PC-3 (cell line): ENCODE data around the gene ZNF469. TPM values are rescaled to one million over a fixed set of nuclear protein-coding genes. Genes with fewer than 3 reads are reported as not detected.

Source experiments
- ATAC-seq: fragments of 200-7000 bp; cut with Tn5 transposase; 2 replicates; pipeline ENCODE4 v1.9.1; 2020; ENCODE audit warnings: mild to moderate bottlenecking, moderate library complexity
- BruUV-seq: library from RNA; stranded (reverse); fragments of 400-500 nt; replicated peaks from 2 replicates; lab custom pipeline; 2021; lab: Mats Ljungman, UMichigan
- CTCF ChIA-PET: fragments of 300-600 bp; sonication (Branson Sonifier 250); formaldehyde crosslinking; loops from one replicate; lab custom pipeline; 2022; ENCODE audit warnings: antibody characterized with exemption; lab: Charles Lee
- POLR2A ChIA-PET: fragments of 300-600 bp; sonication (Branson Sonifier 250); formaldehyde crosslinking; loops from one replicate; lab custom pipeline; 2022; ENCODE audit warnings: antibody characterized with exemption; ENCODE audit not compliant: unreplicated experiment; lab: Charles Lee
- DNase-seq: peaks from one replicate; pipeline ENCODE4 v3.0.0-alpha.2; 2015
- H2AFZ ChIP-seq: fragments of 300-600 bp; sonication (generic); 2 replicates; pipeline ENCODE4 v1.6.0; 2016; ENCODE audit warnings: antibody characterized with exemption, low read length
- H3F3A ChIP-seq: fragments of 300-600 bp; sonication (generic); one replicate; pipeline ENCODE4 v1.6.0; 2017; ENCODE audit warnings: antibody characterized with exemption, low read length, control low read depth, mild to moderate bottlenecking; ENCODE audit not compliant: unreplicated experiment
- H3K27ac ChIP-seq: fragments of 300-600 bp; sonication (generic); 2 replicates; pipeline ENCODE4 v1.5.1; 2016; ENCODE audit warnings: mild to moderate bottlenecking, low read length
- H3K27me3 ChIP-seq: fragments of 300-600 bp; sonication (generic); 2 replicates; pipeline ENCODE4 v1.6.1; 2016; ENCODE audit warnings: low read length, mixed read lengths
- H3K36me3 ChIP-seq: fragments of 300-600 bp; sonication (generic); 2 replicates; pipeline ENCODE4 v1.6.1; 2016; ENCODE audit warnings: low read depth, mixed run types, low read length, mixed read lengths
- H3K4me1 ChIP-seq: fragments of 300-600 bp; sonication (generic); 2 replicates; pipeline ENCODE4 v1.5.1; 2016; ENCODE audit warnings: low read length; ENCODE audit not compliant: insufficient read depth
- H3K4me2 ChIP-seq: fragments of 300-600 bp; sonication (generic); 2 replicates; pipeline ENCODE4 v1.6.0; 2016; ENCODE audit warnings: low read length
- H3K4me3 ChIP-seq: fragments of 300-600 bp; sonication (generic); 2 replicates; pipeline ENCODE4 v1.5.1; 2016; ENCODE audit warnings: mild to moderate bottlenecking, low read length, mixed read lengths
- H3K79me2 ChIP-seq: fragments of 300-600 bp; sonication (generic); 2 replicates; pipeline ENCODE4 v1.6.1; 2017; ENCODE audit warnings: low read length, mixed read lengths
- H3K9ac ChIP-seq: fragments of 300-600 bp; sonication (generic); 2 replicates; pipeline ENCODE4 v1.6.0; 2016; ENCODE audit warnings: mild to moderate bottlenecking, low read length
- H3K9me2 ChIP-seq: fragments of 300-600 bp; sonication (generic); replicated peaks from 2 replicates; pipeline ENCODE4 v1.6.1; 2016; ENCODE audit warnings: mixed run types, low read length, mixed read lengths
- H3K9me3 ChIP-seq: fragments of 300-600 bp; sonication (generic); 2 replicates; pipeline ENCODE4 v1.6.1; 2016; ENCODE audit warnings: low read length, mixed read lengths
- H4K20me1 ChIP-seq: fragments of 300-600 bp; sonication (generic); 2 replicates; pipeline ENCODE4 v1.6.1; 2016; ENCODE audit warnings: low read length, mixed read lengths
- CTCF ChIP-seq: fragments of 300-600 bp; sonication (generic); conservative IDR thresholded peaks from 2 replicates; pipeline ENCODE4 v1.5.1; 2017; ENCODE audit warnings: antibody characterized with exemption, low read depth, mild to moderate bottlenecking, low read length
- EZH2 ChIP-seq: fragments of 300-600 bp; sonication (generic); IDR thresholded peaks from one replicate; pipeline ENCODE4 v1.6.1; 2017; ENCODE audit warnings: antibody characterized with exemption, mild to moderate bottlenecking, low read length; ENCODE audit not compliant: unreplicated experiment
- EZH2phosphoT487 ChIP-seq: fragments of 300-600 bp; sonication (generic); IDR thresholded peaks from 2 replicates; pipeline ENCODE4 v1.6.1; 2018; ENCODE audit warnings: mild to moderate bottlenecking, antibody characterized with exemption, low read length, borderline replicate concordance
- intact Hi-C: fragments of 100-400 bp; cut with micrococcal nuclease; formaldehyde crosslinking; loops from 2 replicates; pipeline ENCODE4 v1.9.0; 2023
- total RNA-seq: library from RNA; depleted of rRNA; stranded (reverse); fragments of >200 nt; gene quantifications from 2 replicates; pipeline ENCODE4 v1.2.3, GENCODE V29; 2014; rRNA removed

The ZNF469 gene
- total RNA-seq, 1 experiment from 2014 or later, result 3.1 TPM

- no peaks in the 10 kb centered on the region for H3K9me2 ChIP-seq
- no peaks in the 10 kb centered on the region for H3K9me3 ChIP-seq
- no peak overlapping the region for H3K4me3 ChIP-seq
- no peaks in the 10 kb centered on the region for H3K36me3 ChIP-seq
- H3K27ac ChIP-seq, result no peak overlapping the region
- ChIA-PET CTCF (no interaction called here), POLR2A (no interaction called here)
- no peaks in the 10 kb centered on the region for H4K20me1 ChIP-seq
- intact Hi-C loops, result no loop called here
- no peak for DNase-seq
- H3K4me2 ChIP-seq, result no peak overlapping the region
- H3F3A ChIP-seq, result no peaks in the 10 kb centered on the region
- TF ChIP-seq CTCF (no peak), EZH2phosphoT487 (no peak), EZH2 (no peak)
- H3K4me1 ChIP-seq, result no peaks in the 10 kb centered on the region
- ATAC-seq, result no peak
- no peaks in the 10 kb centered on the region for H3K79me2 ChIP-seq
- H3K9ac ChIP-seq, result no peak overlapping the region
- no peak overlapping the region for H2AFZ ChIP-seq
- H3K27me3 ChIP-seq, result no peaks in the 10 kb centered on the region
- BruUV-seq, result no TSS peak
Observed at GRCh38 chr16:88431651-88432050, 48.9 kb downstream of the ZNF469 start.

GRCh38 chr16:88432174-88432573 is 49.4 kb downstream of the ZNF469 start:
- CTCF ChIA-PET, result no interaction called here
- no peak overlapping the region for H3K4me3 ChIP-seq
- no peak overlapping the region for H3K9ac ChIP-seq
- no peaks in the 10 kb centered on the region for H3K9me3 ChIP-seq
- no peaks in the 10 kb centered on the region for H3K79me2 ChIP-seq
- DNase-seq (no peak), ATAC-seq (no peak)
- H2AFZ ChIP-seq, result no peak overlapping the region
- H3K27me3 ChIP-seq, result no peaks in the 10 kb centered on the region
- no peaks in the 10 kb centered on the region for H3K9me2 ChIP-seq
- H3K4me2 ChIP-seq, result no peak overlapping the region
- TSS peak; percentile 14 for BruUV-seq
- intact Hi-C loops, result no loop called here
- H3K36me3 ChIP-seq, result no peaks in the 10 kb centered on the region
- no peaks in the 10 kb centered on the region for H3F3A ChIP-seq
- TF ChIP-seq EZH2, result no peak
- TF ChIP-seq EZH2phosphoT487, result no peak
- no peak for TF ChIP-seq CTCF
- no peaks in the 10 kb centered on the region for H4K20me1 ChIP-seq
- no peak overlapping the region for H3K27ac ChIP-seq
- POLR2A ChIA-PET, result no interaction called here
- no peaks in the 10 kb centered on the region; the same call in 1 of the 2 replicates for H3K4me1 ChIP-seq

Other genes with a start within 250 kb of the ZNF469 start
- 4.1 and 4.6 TPM in 2 replicates for gene ZFPM1, start 70.3 kb downstream of the ZNF469 start, total RNA-seq
- gene ZC3H18, start 187.4 kb downstream of the ZNF469 start, total RNA-seq, result 11.8 and 24.5 TPM in 2 replicates